GM12875 (cell line): ENCODE data around the gene AP4M1.

Source experiments
- H3K4me3 ChIP-seq: one replicate; pipeline ENCODE4 v1.5.1; 2011; ENCODE audit warnings: low read depth, low read length, control low read depth
- TF ChIP-seq, protein P1 (sequence below): IDR thresholded peaks from 2 replicates; pipeline ENCODE4 v1.5.1; 2011; ENCODE audit warnings: low read depth, mild to moderate bottlenecking, control low read depth, inconsistent platforms, low read length, moderate library complexity, borderline replicate concordance; ENCODE audit not compliant: insufficient read depth

AP4M1 gene

DNA sequence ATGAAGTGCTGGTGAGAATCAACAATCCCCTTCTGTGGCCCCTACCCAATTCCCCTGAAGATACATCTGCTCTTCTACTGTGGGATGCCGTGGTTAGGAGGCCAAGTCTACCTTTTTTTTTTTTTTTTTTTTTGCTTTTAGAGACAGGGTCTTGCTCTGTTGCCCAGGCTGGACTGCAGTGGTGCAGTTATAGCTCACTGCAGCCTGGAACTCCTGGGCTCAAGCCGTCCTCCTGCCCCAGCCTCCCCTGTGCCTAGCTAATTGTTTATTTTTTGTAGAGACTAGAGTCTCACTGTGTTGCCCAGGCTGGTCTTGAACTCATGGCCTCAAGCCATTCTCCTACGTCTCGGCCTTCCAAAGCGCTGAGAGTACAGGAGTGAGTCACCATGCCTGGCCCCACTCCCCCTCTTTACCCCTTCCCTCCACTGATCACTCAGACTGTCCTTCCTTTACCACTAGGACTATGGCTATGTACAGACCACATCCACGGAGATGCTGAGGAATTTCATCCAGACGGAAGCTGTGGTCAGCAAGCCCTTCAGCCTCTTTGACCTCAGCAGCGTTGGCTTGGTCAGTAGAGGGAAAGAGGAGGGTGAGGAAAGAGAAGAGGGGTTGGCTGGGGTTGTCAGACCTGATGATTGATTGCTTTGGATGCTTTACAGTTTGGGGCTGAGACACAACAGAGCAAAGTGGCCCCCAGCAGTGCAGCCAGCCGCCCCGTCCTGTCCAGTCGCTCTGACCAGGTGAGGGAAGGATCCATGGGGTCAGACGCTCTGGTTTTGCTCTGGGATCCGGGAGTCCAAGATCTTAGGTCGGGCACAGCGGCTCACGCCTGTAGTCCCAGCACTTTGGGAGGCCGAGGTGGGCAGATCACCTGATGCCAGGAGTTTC lies 1.8 kb downstream of the AP4M1 start:
- TF ChIP-seq, protein P1, sequence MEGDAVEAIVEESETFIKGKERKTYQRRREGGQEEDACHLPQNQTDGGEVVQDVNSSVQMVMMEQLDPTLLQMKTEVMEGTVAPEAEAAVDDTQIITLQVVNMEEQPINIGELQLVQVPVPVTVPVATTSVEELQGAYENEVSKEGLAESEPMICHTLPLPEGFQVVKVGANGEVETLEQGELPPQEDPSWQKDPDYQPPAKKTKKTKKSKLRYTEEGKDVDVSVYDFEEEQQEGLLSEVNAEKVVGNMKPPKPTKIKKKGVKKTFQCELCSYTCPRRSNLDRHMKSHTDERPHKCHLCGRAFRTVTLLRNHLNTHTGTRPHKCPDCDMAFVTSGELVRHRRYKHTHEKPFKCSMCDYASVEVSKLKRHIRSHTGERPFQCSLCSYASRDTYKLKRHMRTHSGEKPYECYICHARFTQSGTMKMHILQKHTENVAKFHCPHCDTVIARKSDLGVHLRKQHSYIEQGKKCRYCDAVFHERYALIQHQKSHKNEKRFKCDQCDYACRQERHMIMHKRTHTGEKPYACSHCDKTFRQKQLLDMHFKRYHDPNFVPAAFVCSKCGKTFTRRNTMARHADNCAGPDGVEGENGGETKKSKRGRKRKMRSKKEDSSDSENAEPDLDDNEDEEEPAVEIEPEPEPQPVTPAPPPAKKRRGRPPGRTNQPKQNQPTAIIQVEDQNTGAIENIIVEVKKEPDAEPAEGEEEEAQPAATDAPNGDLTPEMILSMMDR, result no peak
- no peak overlapping the region for H3K4me3 ChIP-seq

DNA sequence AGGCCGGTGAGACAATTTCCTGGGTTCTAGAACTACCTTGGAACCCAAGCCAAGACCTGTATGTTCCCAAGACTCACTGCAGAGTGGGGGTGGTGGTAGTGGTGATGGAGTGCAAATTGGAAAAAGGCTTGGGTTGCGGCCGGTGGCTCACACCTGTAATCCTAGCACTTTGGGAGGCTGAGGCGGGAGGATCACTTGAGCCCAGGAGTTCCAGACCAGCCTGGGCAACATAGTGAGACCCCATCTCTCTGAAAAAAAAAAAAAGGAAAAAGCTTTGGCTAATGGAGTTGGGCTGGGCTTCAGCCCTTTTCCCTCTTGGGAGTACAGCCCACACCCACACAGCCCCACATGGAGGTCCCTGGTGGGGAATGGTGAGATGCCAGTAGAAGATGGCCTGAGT lies 4.1 kb downstream of the AP4M1 start:
- TF ChIP-seq, protein P1, result no peak
- no peak overlapping the region for H3K4me3 ChIP-seq

DNA sequence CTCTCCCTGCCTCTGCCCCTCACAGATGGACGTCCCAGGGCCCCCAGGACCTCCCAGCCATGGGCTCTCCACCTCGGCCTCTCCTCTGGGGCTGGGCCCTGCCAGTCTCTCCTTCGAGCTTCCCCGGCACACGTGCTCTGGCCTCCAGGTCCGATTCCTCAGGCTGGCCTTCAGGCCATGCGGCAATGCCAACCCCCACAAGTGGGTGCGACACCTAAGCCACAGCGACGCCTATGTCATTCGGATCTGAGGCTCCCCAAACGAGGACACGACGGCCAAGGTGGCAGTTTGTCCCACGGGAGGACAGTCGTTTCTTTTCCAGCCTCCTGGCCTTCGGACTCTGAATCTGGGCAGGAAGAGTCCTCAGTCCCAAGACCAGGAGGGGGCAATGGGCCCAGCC lies 5.2 kb downstream of the AP4M1 start:
- TF ChIP-seq, protein P1, result no peak
- no peak overlapping the region for H3K4me3 ChIP-seq

DNA sequence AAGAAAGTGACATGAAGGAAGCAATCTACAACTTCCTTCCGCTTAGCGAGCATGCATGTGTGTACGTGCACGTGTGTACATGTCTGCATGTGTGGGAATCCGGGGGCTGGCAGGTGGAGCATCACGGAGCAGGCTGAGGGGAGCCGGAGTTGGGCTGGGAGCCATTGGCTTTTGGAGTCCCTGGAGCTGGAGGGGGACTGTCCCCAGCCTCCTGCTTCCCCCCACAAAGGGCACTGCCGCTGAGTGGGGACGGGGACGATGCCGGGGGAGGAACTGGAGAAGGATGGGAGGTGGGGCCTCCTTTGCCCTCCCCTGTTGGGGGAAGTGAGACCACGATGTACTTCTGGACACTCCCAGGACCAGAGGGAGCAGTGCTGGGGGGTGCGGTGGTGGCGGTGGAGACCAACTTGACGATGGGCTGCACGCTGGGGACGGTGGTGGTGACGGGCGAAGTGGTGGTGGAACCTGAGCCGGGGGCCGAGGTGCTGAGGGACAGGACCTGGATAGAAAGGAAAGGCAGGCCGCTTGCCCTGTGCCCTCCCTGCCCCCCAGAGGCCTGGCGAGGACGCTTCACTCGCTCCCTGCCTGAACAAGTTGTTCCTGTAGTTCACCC lies 5.8 kb downstream of the AP4M1 start:
- TF ChIP-seq, protein P1, result no peak
- no peak overlapping the region for H3K4me3 ChIP-seq

DNA sequence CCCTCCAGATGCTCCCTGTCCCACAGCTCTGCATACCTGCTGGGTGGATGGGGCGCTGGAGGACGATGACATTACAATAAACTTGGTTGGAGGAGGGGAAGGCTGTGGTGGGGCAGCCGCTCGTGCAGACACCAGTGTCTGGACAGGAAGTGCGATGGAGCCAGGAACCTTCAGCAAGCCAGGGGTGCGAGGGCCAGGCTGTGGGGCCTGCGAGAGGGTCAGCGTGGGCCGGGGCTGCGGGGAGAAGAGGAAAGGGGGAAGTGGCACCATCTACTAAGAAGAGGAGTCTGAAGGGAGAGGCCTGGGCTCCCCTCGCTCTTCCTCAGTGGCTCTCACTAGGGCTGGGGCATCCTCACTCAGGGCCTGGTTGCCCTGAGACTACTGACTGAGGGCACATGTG lies 6.4 kb downstream of the AP4M1 start:
- TF ChIP-seq, protein P1, result no peak
- H3K4me3 ChIP-seq, result no peak overlapping the region

DNA sequence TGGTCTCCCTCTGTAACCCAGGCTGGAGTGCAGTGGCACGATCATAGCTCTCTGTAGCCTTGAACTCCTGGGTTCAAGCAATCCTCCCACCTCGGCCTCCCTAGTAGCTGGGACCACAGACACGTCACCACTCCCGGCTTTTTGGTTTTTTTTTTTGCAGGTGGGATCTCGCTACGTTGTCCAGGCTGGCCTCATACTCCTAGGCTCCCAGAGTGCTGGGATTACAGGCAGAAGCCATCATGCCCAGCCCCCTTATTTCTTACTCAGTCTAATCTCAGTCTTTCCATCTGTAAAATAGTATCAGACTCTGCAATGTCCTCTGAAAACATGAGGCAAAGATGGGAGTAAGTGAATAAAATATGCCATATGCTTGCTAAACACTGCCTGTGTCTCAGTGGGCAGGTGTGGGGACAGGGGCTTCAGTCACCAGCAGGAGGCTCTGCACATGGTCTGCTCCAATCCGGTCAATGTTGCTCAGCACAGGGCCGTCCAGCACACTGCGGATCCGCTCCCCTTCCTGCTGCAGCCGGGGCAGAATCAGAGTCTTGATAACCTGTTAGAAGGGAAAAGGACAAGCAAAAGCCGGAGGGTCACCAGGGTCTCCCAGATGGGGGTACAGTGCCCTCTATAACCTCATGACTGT lies 8.2 kb downstream of the AP4M1 start:
- TF ChIP-seq, protein P1, result no peak
- H3K4me3 ChIP-seq, result no peak overlapping the region

DNA sequence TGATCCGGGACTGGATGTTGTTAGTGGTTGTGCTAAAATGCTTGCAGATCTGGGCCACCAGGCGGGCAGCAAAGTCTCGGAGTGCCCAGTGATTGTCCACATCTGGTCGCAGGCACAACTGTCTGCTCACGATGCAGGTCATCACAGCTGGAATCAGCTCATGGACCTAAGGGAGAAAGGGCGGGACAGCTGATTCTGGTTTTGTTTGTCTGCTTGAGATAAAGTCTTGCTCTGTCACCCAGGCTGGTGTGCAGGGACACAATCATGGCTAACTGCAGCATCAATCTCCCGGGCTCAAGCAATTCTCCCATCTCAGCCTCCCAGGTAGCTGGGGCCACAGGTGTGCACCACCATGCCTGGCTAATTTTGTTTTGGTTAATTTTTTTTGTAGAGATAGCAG lies 9.7 kb downstream of the AP4M1 start:
- TF ChIP-seq, protein P1, result no peak
- no peak overlapping the region for H3K4me3 ChIP-seq
